ENCODE measurements around the gene IMMP2L. TPM values are rescaled to one million over a fixed set of nuclear protein-coding genes. Genes with fewer than 3 reads are reported as not detected.

IMMP2L gene
- total RNA-seq, 1 donor from 2014 or later: 17.8 TPM

- Histone ChIP-seq H3K27me3 (ENCODE audit: low read depth) (no peaks in the 10 kb centered on the region), H3K36me3 (no peaks in the 10 kb centered on the region), H3K9me3 (replicated peaks) (peaks cover 10% of the 10 kb centered on the region), H3K4me3 (no peak overlapping the region), H3K27ac (replicated peaks) (no peak overlapping the region), H3K4me1 (no peaks in the 10 kb centered on the region)
- DNase-seq: no peak
- intact Hi-C loops (cut with micrococcal nuclease): no loop called here
- no peak for TF ChIP-seq CTCF (IDR thresholded peaks at IDR 0.05; ENCODE audit: borderline replicate concordance)
These were observed 371.5 kb downstream of the IMMP2L start for GRCh38 chr7:111190804-111191203.

GRCh38 chr7:111184987-111185386, 377.3 kb downstream of the IMMP2L start:
- Histone ChIP-seq H3K36me3 (no peaks in the 10 kb centered on the region), H3K4me3 (no peak overlapping the region), H3K9me3 (replicated peaks) (peaks cover 10% of the 10 kb centered on the region), H3K4me1 (no peaks in the 10 kb centered on the region), H3K27ac (replicated peaks) (no peak overlapping the region), H3K27me3 (ENCODE audit: low read depth) (no peaks in the 10 kb centered on the region)
- DNase-seq: no peak
- intact Hi-C loops (cut with micrococcal nuclease): no loop called here
- TF ChIP-seq CTCF (IDR thresholded peaks at IDR 0.05; ENCODE audit: borderline replicate concordance): no peak

- intact Hi-C loops (cut with micrococcal nuclease): no loop called here
- DNase-seq: no peak
- Histone ChIP-seq H3K9me3 (replicated peaks) (peaks cover 15% of the 10 kb centered on the region), H3K27me3 (ENCODE audit: low read depth) (no peaks in the 10 kb centered on the region), H3K4me1 (no peaks in the 10 kb centered on the region), H3K4me3 (no peak overlapping the region), H3K36me3 (no peaks in the 10 kb centered on the region), H3K27ac (replicated peaks) (no peak overlapping the region)
- no peak for TF ChIP-seq CTCF (IDR thresholded peaks at IDR 0.05; ENCODE audit: borderline replicate concordance)
These were observed 379.0 kb downstream of the IMMP2L start for GRCh38 chr7:111183321-111183720.

- Histone ChIP-seq H3K36me3 (no peaks in the 10 kb centered on the region), H3K27me3 (ENCODE audit: low read depth) (no peaks in the 10 kb centered on the region), H3K9me3 (replicated peaks) (peaks cover 10% of the 10 kb centered on the region), H3K4me1 (no peaks in the 10 kb centered on the region), H3K27ac (replicated peaks) (no peak overlapping the region), H3K4me3 (no peak overlapping the region)
- TF ChIP-seq CTCF (IDR thresholded peaks at IDR 0.05; ENCODE audit: borderline replicate concordance): no peak
- DNase-seq: no peak
- intact Hi-C loops (cut with micrococcal nuclease): no loop called here
These were observed 382.0 kb downstream of the IMMP2L start for GRCh38 chr7:111180338-111180737.

- H3K9me3 ChIP-seq (replicated peaks): peaks cover 10% of the 10 kb centered on the region
- no peak for TF ChIP-seq CTCF (IDR thresholded peaks at IDR 0.05; ENCODE audit: borderline replicate concordance)
- H3K27ac ChIP-seq (replicated peaks): no peak overlapping the region
- intact Hi-C loops (cut with micrococcal nuclease): no loop called here
- H3K4me3 ChIP-seq: no peak overlapping the region
- no peaks in the 10 kb centered on the region for H3K27me3 ChIP-seq (ENCODE audit: low read depth)
- H3K4me1 ChIP-seq: no peaks in the 10 kb centered on the region
- H3K36me3 ChIP-seq: no peaks in the 10 kb centered on the region
- DNase-seq: no peak
These were observed 386.3 kb downstream of the IMMP2L start for GRCh38 chr7:111175908-111176441.

Measured in left ventricle myocardium inferior (tissue), 1 donor.